Measurements from ENCODE around the gene TMEM245. TPM values are rescaled to one million over a fixed set of nuclear protein-coding genes. Genes with fewer than 3 reads are reported as not detected.

The TMEM245 gene
- polyA plus RNA-seq, 3 donors: 6.9 to 11.3 (median 9.7) TPM

- Mint-ChIP-seq H3K27ac (peak overlapping the region in 3 of 7 donors; percentile 1 to 39 (median 15)), H3K9me3 (peaks cover 1 to 5% (median 3%) of the 10 kb centered on the region in 7 donors), H3K36me3 (peaks cover 42 to 49% of the 10 kb centered on the region in 2 donors), H3K4me3 (no peak overlapping the region), H3K4me1 (peaks cover 21% of the 10 kb centered on the region), H3K27me3 (ENCODE audit: low read depth in 3 of 3) (no peaks in the 10 kb centered on the region)
- Histone ChIP-seq H3K27me3 (ENCODE audit: control insufficient read depth in 2 of 2, insufficient read depth in 2 of 2, low read length in 2 of 2) (no peaks in the 10 kb centered on the region), H3K9me3 (replicated peaks in 1 of 2; ENCODE audit: control insufficient read depth in 1 of 2, insufficient read depth in 1 of 2, low read length in 2 of 2) (peaks cover 0 to 4% of the 10 kb centered on the region in 2 donors), H4K20me1 (ENCODE audit: insufficient read depth, low read length) (peaks cover 58% of the 10 kb centered on the region), H3K4me1 (ENCODE audit: control insufficient read depth in 1 of 2, insufficient read depth in 2 of 2, low read length in 2 of 2) (peaks cover 0 to 3% of the 10 kb centered on the region in 2 donors), H2AFZ (ENCODE audit: insufficient read depth, low read depth, low read length, poor library complexity, severe bottlenecking) (no peak overlapping the region), H3K36me3 (replicated peaks in 1 of 2; ENCODE audit: control insufficient read depth in 1 of 2, insufficient read depth in 2 of 2, low read length in 2 of 2) (peaks cover 18 to 57% of the 10 kb centered on the region in 2 donors), H3K27ac (ENCODE audit: low read depth in 1 of 2, low read length in 2 of 2) (peak overlapping the region in 1 of 2 donors; percentile 13), H3K79me2 (ENCODE audit: insufficient read depth, low read length) (peaks cover 83% of the 10 kb centered on the region), H3K4me3 (replicated peaks in 1 of 3; ENCODE audit: low read depth in 2 of 3, low read length in 3 of 3) (no peak overlapping the region), H3K4me2 (replicated peaks; ENCODE audit: extremely low read depth, low read length, poor library complexity, severe bottlenecking) (no peak overlapping the region), H3K9ac (ENCODE audit: insufficient read depth, low read length, poor library complexity, severe bottlenecking) (no peak overlapping the region)
- intact Hi-C loops (cut with micrococcal nuclease): no loop called here
- no peak for TF ChIP-seq CTCF (IDR thresholded peaks at IDR 0.05)
- DNase-seq: no peak
- no CpG with 5 or more reads among the region's 4 CpGs for WGBS (ENCODE audit: insufficient coverage)
Observed at GRCh38 chr9:109098171-109098959, 21.4 kb downstream of the TMEM245 start.

- no peak overlapping the region for H3K9ac ChIP-seq (ENCODE audit: insufficient read depth, low read length, poor library complexity, severe bottlenecking)
- DNase-seq: no peak
- no peak overlapping the region for H3K4me3 ChIP-seq (replicated peaks in 1 of 3; ENCODE audit: low read depth in 2 of 3, low read length in 3 of 3)
- no peaks in the 10 kb centered on the region for H3K27me3 ChIP-seq (ENCODE audit: control insufficient read depth in 2 of 2, insufficient read depth in 2 of 2, low read length in 2 of 2)
- peaks cover 73% of the 10 kb centered on the region for H3K79me2 ChIP-seq (ENCODE audit: insufficient read depth, low read length)
- Mint-ChIP-seq H3K4me1 (peaks cover 15% of the 10 kb centered on the region), H3K27ac (no peak overlapping the region), H3K36me3 (peaks cover 42 to 52% of the 10 kb centered on the region in 2 donors), H3K4me3 (no peak overlapping the region), H3K9me3 (no peaks in the 10 kb centered on the region), H3K27me3 (ENCODE audit: low read depth in 3 of 3) (no peaks in the 10 kb centered on the region)
- peaks cover 58% of the 10 kb centered on the region for H4K20me1 ChIP-seq (ENCODE audit: insufficient read depth, low read length)
- peaks cover 0 to 3% of the 10 kb centered on the region in 2 donors for H3K4me1 ChIP-seq (ENCODE audit: control insufficient read depth in 1 of 2, insufficient read depth in 2 of 2, low read length in 2 of 2)
- H2AFZ ChIP-seq (ENCODE audit: insufficient read depth, low read depth, low read length, poor library complexity, severe bottlenecking): no peak overlapping the region
- H3K4me2 ChIP-seq (replicated peaks; ENCODE audit: extremely low read depth, low read length, poor library complexity, severe bottlenecking): no peak overlapping the region
- H3K27ac ChIP-seq (ENCODE audit: low read depth in 1 of 2, low read length in 2 of 2): no peak overlapping the region
- H3K9me3 ChIP-seq (replicated peaks in 1 of 2; ENCODE audit: control insufficient read depth in 1 of 2, insufficient read depth in 1 of 2, low read length in 2 of 2): no peaks in the 10 kb centered on the region
- no peak for TF ChIP-seq CTCF (IDR thresholded peaks at IDR 0.05)
- intact Hi-C loops (cut with micrococcal nuclease): no loop called here
- no CpG with 5 or more reads among the region's 4 CpGs for WGBS (ENCODE audit: insufficient coverage)
- peaks cover 23 to 60% of the 10 kb centered on the region in 2 donors for H3K36me3 ChIP-seq (replicated peaks in 1 of 2; ENCODE audit: control insufficient read depth in 1 of 2, insufficient read depth in 2 of 2, low read length in 2 of 2)
Observed at GRCh38 chr9:109097146-109097545, 22.6 kb downstream of the TMEM245 start.

All from CD14-positive monocyte (primary cell).